Measurements from ENCODE around the gene NEK4. TPM values are rescaled to one million over a fixed set of nuclear protein-coding genes. Genes with fewer than 3 reads are reported as not detected.

NEK4 gene
- total RNA-seq, 1 experiment from 2014 or later: 20.5 TPM

GRCh38 chr3:52796411-52796810, 25.7 kb upstream of the NEK4 start:
- Histone ChIP-seq H3K9me3 (ENCODE audit: low read length) (no peaks in the 10 kb centered on the region), H3K4me3 (ENCODE audit: low read length) (no peak overlapping the region), H3K79me2 (ENCODE audit: low read length) (no peaks in the 10 kb centered on the region), H3K4me1 (ENCODE audit: low read length) (no peaks in the 10 kb centered on the region), H3K9ac (ENCODE audit: low read length) (no peak overlapping the region), H3K27ac (ENCODE audit: low read length) (no peak overlapping the region), H2AFZ (ENCODE audit: low read length) (no peak overlapping the region), H3K9me2 (replicated peaks; ENCODE audit: insufficient read depth, low read length) (no peaks in the 10 kb centered on the region), H3K36me3 (ENCODE audit: insufficient read depth, low read length) (no peaks in the 10 kb centered on the region), H3K4me2 (ENCODE audit: low read depth, low read length, poor library complexity, severe bottlenecking) (no peak overlapping the region), H4K20me1 (ENCODE audit: insufficient read depth, low read depth, low read length) (no peaks in the 10 kb centered on the region), H3K27me3 (ENCODE audit: low read length) (no peaks in the 10 kb centered on the region)
- no peak for DNase-seq

- no peak overlapping the region for H3K4me3 ChIP-seq (ENCODE audit: low read length)
- no peaks in the 10 kb centered on the region for H3K27me3 ChIP-seq (ENCODE audit: low read length)
- no peak overlapping the region for H2AFZ ChIP-seq (ENCODE audit: low read length)
- H3K4me2 ChIP-seq (ENCODE audit: low read depth, low read length, poor library complexity, severe bottlenecking): no peak overlapping the region
- no peaks in the 10 kb centered on the region for H3K79me2 ChIP-seq (ENCODE audit: low read length)
- no peak overlapping the region for H3K9ac ChIP-seq (ENCODE audit: low read length)
- no peak for DNase-seq
- no peaks in the 10 kb centered on the region for H4K20me1 ChIP-seq (ENCODE audit: insufficient read depth, low read depth, low read length)
- H3K4me1 ChIP-seq (ENCODE audit: low read length): no peaks in the 10 kb centered on the region
- no peaks in the 10 kb centered on the region for H3K36me3 ChIP-seq (ENCODE audit: insufficient read depth, low read length)
- no peak overlapping the region for H3K27ac ChIP-seq (ENCODE audit: low read length)
- H3K9me3 ChIP-seq (ENCODE audit: low read length): no peaks in the 10 kb centered on the region
- H3K9me2 ChIP-seq (replicated peaks; ENCODE audit: insufficient read depth, low read length): no peaks in the 10 kb centered on the region
These were observed 24.7 kb upstream of the NEK4 start for GRCh38 chr3:52795298-52795900.

GRCh38 chr3:52794612-52795099, 23.9 kb upstream of the NEK4 start, which contains the start of gene ITIH3:
ITIH3 (plus strand) TSS chr3:52794796; CDS start chr3:52794804, 8 bp downstream.
- no peak within 1 kb of the TSS for H3K4me2 ChIP-seq (ENCODE audit: low read depth, low read length, poor library complexity, severe bottlenecking)

GRCh38 chr3:52793702-52794611, 23.2 kb upstream of the NEK4 start:
- Histone ChIP-seq H3K4me3 (ENCODE audit: low read length) (no peak overlapping the region), H3K27me3 (ENCODE audit: low read length) (no peaks in the 10 kb centered on the region), H3K79me2 (ENCODE audit: low read length) (no peaks in the 10 kb centered on the region), H3K27ac (ENCODE audit: low read length) (no peak overlapping the region), H3K9me2 (replicated peaks; ENCODE audit: insufficient read depth, low read length) (no peaks in the 10 kb centered on the region), H2AFZ (ENCODE audit: low read length) (no peak overlapping the region), H3K36me3 (ENCODE audit: insufficient read depth, low read length) (no peaks in the 10 kb centered on the region), H3K4me2 (ENCODE audit: low read depth, low read length, poor library complexity, severe bottlenecking) (no peak overlapping the region), H4K20me1 (ENCODE audit: insufficient read depth, low read depth, low read length) (no peaks in the 10 kb centered on the region), H3K9ac (ENCODE audit: low read length) (no peak overlapping the region), H3K4me1 (ENCODE audit: low read length) (no peaks in the 10 kb centered on the region), H3K9me3 (ENCODE audit: low read length) (no peaks in the 10 kb centered on the region)
- DNase-seq: no peak

More at GRCh38 chr3:52794612-52795099, 23.9 kb upstream of the NEK4 start, which contains the start of gene ITIH3:
- Histone ChIP-seq H3K4me3 (ENCODE audit: low read length) (no peak within 1 kb of the TSS), H4K20me1 (ENCODE audit: insufficient read depth, low read depth, low read length) (no peaks in the 10 kb centered on the region), H3K4me1 (ENCODE audit: low read length) (no peaks in the 10 kb centered on the region), H3K27ac (ENCODE audit: low read length) (no peak within 1 kb of the TSS), H3K9ac (ENCODE audit: low read length) (no peak within 1 kb of the TSS), H3K27me3 (ENCODE audit: low read length) (no peaks in the 10 kb centered on the region), H3K36me3 (ENCODE audit: insufficient read depth, low read length) (no peaks in the 10 kb centered on the region), H3K9me3 (ENCODE audit: low read length) (no peaks in the 10 kb centered on the region), H2AFZ (ENCODE audit: low read length) (no peak within 1 kb of the TSS), H3K9me2 (replicated peaks; ENCODE audit: insufficient read depth, low read length) (no peaks in the 10 kb centered on the region), H3K79me2 (ENCODE audit: low read length) (no peaks in the 10 kb centered on the region)
- no peak for DNase-seq

GRCh38 chr3:52792961-52793695, 22.4 kb upstream of the NEK4 start:
- Histone ChIP-seq H3K4me1 (ENCODE audit: low read length) (no peaks in the 10 kb centered on the region), H4K20me1 (ENCODE audit: insufficient read depth, low read depth, low read length) (no peaks in the 10 kb centered on the region), H3K9me3 (ENCODE audit: low read length) (no peaks in the 10 kb centered on the region), H3K9ac (ENCODE audit: low read length) (no peak overlapping the region), H3K4me3 (ENCODE audit: low read length) (no peak overlapping the region), H3K79me2 (ENCODE audit: low read length) (no peaks in the 10 kb centered on the region), H2AFZ (ENCODE audit: low read length) (no peak overlapping the region), H3K4me2 (ENCODE audit: low read depth, low read length, poor library complexity, severe bottlenecking) (no peak overlapping the region), H3K36me3 (ENCODE audit: insufficient read depth, low read length) (no peaks in the 10 kb centered on the region), H3K27ac (ENCODE audit: low read length) (no peak overlapping the region), H3K27me3 (ENCODE audit: low read length) (no peaks in the 10 kb centered on the region), H3K9me2 (replicated peaks; ENCODE audit: insufficient read depth, low read length) (no peaks in the 10 kb centered on the region)
- DNase-seq: no peak

- Histone ChIP-seq H2AFZ (ENCODE audit: low read length) (no peak overlapping the region), H4K20me1 (ENCODE audit: insufficient read depth, low read depth, low read length) (no peaks in the 10 kb centered on the region), H3K9me3 (ENCODE audit: low read length) (no peaks in the 10 kb centered on the region), H3K27me3 (ENCODE audit: low read length) (no peaks in the 10 kb centered on the region), H3K36me3 (ENCODE audit: insufficient read depth, low read length) (no peaks in the 10 kb centered on the region), H3K79me2 (ENCODE audit: low read length) (no peaks in the 10 kb centered on the region), H3K4me3 (ENCODE audit: low read length) (no peak overlapping the region), H3K4me2 (ENCODE audit: low read depth, low read length, poor library complexity, severe bottlenecking) (no peak overlapping the region), H3K27ac (ENCODE audit: low read length) (no peak overlapping the region), H3K9me2 (replicated peaks; ENCODE audit: insufficient read depth, low read length) (no peaks in the 10 kb centered on the region), H3K4me1 (ENCODE audit: low read length) (no peaks in the 10 kb centered on the region), H3K9ac (ENCODE audit: low read length) (no peak overlapping the region)
- no peak for DNase-seq
These were observed 21.7 kb upstream of the NEK4 start for GRCh38 chr3:52792413-52792812.

- H3K9me2 ChIP-seq (replicated peaks; ENCODE audit: insufficient read depth, low read length): no peaks in the 10 kb centered on the region
- no peak overlapping the region for H3K9ac ChIP-seq (ENCODE audit: low read length)
- H3K27ac ChIP-seq (ENCODE audit: low read length): no peak overlapping the region
These were observed 21.2 kb upstream of the NEK4 start for GRCh38 chr3:52791928-52792327.

GRCh38 chr3:52791366-52791765, 20.6 kb upstream of the NEK4 start:
- H2AFZ ChIP-seq (ENCODE audit: low read length): no peak overlapping the region

More at GRCh38 chr3:52791928-52792327, 21.2 kb upstream of the NEK4 start:
- Histone ChIP-seq H3K4me3 (ENCODE audit: low read length) (no peak overlapping the region), H2AFZ (ENCODE audit: low read length) (no peak overlapping the region), H3K4me2 (ENCODE audit: low read depth, low read length, poor library complexity, severe bottlenecking) (no peak overlapping the region), H4K20me1 (ENCODE audit: insufficient read depth, low read depth, low read length) (no peaks in the 10 kb centered on the region), H3K4me1 (ENCODE audit: low read length) (no peaks in the 10 kb centered on the region), H3K79me2 (ENCODE audit: low read length) (no peaks in the 10 kb centered on the region), H3K27me3 (ENCODE audit: low read length) (no peaks in the 10 kb centered on the region), H3K9me3 (ENCODE audit: low read length) (no peaks in the 10 kb centered on the region), H3K36me3 (ENCODE audit: insufficient read depth, low read length) (no peaks in the 10 kb centered on the region)
- no peak for DNase-seq

More at GRCh38 chr3:52791366-52791765, 20.6 kb upstream of the NEK4 start:
- no peak overlapping the region for H3K4me2 ChIP-seq (ENCODE audit: low read depth, low read length, poor library complexity, severe bottlenecking)
- DNase-seq: no peak
- H3K27me3 ChIP-seq (ENCODE audit: low read length): no peaks in the 10 kb centered on the region
- H3K27ac ChIP-seq (ENCODE audit: low read length): no peak overlapping the region
- H3K9ac ChIP-seq (ENCODE audit: low read length): no peak overlapping the region
- no peaks in the 10 kb centered on the region for H3K79me2 ChIP-seq (ENCODE audit: low read length)
- no peaks in the 10 kb centered on the region for H3K4me1 ChIP-seq (ENCODE audit: low read length)
- no peaks in the 10 kb centered on the region for H3K9me3 ChIP-seq (ENCODE audit: low read length)
- H3K4me3 ChIP-seq (ENCODE audit: low read length): no peak overlapping the region
- no peaks in the 10 kb centered on the region for H3K36me3 ChIP-seq (ENCODE audit: insufficient read depth, low read length)
- no peaks in the 10 kb centered on the region for H4K20me1 ChIP-seq (ENCODE audit: insufficient read depth, low read depth, low read length)
- no peaks in the 10 kb centered on the region for H3K9me2 ChIP-seq (replicated peaks; ENCODE audit: insufficient read depth, low read length)
